Fibroblast of skin of left biceps (primary cell): Measurements from ENCODE around the gene HS1BP3.

ENCODE experiments used
- DNase-seq, 2 experiments: peaks; one replicate each; pipeline ENCODE4 v3.0.0-alpha.2; 2013; ENCODE audit warnings: low read depth in 2 of 2

HS1BP3 gene

DNA sequence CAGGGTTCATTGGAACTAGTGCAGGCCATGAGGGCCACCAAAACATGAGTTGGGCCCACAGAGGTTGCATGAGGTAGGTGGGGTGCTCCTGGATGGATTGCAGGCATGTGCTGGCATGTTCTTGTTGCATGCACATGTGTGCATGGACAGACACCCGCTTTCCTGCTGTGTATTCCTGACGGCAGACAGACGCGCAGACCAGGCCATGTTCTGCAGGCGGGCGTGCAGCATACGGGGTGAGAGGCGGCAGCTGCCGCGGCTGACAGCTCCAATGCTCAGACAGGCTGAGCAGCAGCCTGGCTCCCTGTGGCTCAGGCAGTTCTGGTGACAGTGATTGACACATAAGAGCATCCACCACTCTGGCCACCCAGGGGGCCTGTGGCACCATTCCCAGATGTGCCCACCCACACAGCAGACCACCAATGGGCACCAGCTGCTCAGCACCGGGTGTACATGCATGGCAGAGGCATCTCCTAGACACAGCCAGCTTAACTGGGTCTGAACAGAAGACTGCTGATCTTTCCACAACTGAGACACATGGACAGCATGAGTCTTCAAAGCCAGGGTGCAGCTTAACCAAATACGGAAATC lies 21.2 kb downstream of the HS1BP3 start:
- DNase-seq: no peak

DNA sequence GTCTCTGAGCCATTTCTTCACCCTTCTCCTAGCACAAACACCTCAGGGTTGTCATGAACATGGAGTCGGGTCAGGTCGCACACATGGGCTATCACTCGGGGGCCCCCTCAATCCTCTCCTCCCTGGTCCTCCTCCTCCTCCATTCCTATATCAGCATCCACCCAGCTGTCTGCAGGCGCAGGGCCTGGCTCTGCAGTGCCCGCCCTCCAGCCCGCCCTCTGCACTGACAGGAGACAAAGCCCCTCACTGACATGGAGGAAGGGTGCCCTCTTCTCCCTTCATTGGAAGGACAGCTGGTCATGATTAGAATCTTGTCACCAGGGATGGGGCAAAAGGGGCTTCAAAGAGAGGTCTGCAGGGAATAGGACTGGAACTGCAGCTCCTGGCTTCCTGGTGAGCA lies 21.7 kb downstream of the HS1BP3 start:
- DNase-seq: no peak

DNA sequence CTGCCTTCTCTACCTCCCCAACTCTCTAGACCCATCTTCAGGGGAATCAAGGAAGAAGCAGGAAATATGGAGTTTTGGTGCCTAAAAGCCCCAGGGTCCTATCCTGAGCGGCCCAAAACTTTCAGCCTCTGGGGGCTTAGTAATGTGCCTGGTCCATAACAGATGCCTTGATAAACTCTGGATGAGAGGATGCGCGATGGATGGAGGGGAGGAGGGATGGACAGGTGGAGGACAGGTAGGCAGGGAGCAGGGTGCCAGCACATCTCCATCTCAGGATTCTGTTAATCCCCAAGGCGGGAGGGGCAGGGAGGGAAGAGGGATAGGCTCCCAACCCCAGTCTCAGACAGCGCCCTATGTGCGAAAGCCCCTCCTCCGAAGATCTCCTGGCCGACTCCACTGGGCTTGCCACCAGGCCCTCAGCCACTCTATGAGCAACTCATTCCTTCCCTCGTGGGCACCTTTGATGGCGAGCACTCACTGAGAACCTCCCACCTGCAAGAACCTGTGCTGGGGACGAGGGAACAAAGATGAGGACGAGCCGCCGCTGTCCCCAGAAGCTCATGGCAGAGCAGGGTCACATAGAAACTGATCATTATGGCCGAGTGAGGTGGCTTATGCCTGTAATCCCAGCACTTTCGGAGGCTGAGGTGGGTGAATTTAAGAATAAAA lies 23.1 kb downstream of the HS1BP3 start:
- no peak for DNase-seq

DNA sequence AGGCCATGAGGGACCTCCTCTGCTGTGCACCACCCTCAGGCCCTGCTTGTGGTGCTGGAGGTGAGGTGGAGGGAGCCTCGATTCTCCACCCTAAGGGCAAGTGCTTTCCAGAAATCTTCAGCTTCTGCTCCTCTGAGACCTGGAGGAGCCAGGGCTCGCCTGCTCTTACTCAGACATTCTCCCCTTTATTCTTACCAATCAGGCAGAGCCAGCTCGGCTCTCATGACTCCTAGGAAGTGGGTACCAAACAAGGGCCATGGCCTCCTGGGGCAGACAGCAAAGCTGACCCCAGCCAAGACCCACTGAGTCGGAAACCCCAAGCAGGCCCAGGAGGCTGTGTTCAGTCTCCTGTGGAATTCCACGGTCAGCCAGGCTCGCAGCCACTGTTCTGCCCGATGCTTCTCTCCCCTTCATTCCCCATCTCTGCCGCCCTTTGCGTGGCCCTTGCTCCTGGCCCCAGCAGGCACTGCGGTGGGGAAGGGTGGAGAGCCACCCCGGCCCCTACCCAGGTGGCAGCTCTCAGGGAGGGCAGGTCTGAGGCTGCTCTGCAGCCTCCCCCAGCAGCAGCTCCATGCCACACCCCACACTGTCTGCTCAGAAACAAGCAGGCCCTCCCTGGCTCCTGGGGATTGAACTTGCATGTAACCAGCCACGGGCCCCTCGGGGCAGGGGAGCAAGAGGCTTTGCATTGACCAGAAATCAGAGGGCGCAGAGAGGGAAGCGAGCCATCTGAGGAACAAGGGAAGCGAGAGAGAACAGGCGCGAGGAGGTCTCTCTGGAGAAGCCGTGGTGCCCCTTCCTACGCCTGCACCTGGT lies 24.0 kb downstream of the HS1BP3 start:
- DNase-seq: no peak

DNA sequence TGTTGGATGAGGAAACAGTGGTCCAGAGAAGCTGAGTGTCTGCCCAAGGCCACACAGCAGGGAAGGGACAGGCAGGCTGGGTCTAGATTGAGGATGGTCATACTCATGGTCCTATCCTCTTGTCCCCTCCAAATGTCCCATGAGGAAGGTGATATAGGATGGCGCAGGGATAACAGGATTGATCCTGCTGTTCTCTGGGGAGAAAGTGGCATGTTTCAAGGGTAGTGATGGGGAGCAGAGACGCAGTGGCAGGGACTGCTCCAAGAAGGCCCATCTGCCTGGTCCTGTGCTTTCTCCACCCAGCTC lies 24.6 kb downstream of the HS1BP3 start:
- no peak for DNase-seq

DNA sequence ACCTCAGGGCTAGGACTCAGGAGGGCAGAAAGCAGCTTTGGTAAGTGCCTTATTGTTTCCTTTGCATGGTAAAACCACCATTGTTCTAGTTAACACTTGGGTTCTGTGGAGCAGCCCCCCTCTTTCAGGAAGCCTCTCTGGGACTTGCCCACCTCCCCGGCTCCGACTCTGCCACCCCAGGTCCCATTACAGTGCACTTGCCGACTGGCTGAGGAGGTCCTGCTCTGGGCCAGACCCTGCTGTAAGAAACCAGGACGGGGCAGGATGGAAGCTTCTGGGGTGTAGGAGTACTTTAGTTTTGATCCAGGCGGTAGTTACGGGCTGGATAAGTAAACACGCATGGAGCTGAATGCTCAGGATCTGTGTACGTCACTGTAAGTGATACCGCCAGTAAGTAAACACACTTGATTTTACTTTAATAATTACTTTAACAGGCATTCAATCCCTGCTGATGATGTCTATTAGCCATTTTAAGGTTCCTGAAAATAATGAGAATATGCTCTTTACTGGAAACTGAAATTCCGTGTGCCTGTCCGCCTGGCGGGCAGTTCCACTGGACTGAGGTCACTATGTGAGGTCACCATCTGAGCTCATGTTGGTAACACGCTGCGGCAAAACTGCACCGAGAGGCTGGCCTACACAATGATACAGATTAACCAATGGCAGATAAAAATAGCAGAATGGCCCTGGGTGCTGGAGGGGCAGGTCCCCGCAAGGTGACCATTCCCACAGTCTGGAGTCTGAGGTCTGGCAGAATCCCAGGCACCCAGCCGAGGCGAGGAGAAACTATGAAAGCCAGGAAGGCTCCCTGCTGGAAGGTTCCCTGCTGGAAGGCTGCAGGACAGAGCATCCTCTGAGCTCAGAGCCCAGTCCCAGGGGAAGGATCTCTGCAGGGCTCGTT lies 25.2 kb downstream of the HS1BP3 start:
- no peak for DNase-seq

DNA sequence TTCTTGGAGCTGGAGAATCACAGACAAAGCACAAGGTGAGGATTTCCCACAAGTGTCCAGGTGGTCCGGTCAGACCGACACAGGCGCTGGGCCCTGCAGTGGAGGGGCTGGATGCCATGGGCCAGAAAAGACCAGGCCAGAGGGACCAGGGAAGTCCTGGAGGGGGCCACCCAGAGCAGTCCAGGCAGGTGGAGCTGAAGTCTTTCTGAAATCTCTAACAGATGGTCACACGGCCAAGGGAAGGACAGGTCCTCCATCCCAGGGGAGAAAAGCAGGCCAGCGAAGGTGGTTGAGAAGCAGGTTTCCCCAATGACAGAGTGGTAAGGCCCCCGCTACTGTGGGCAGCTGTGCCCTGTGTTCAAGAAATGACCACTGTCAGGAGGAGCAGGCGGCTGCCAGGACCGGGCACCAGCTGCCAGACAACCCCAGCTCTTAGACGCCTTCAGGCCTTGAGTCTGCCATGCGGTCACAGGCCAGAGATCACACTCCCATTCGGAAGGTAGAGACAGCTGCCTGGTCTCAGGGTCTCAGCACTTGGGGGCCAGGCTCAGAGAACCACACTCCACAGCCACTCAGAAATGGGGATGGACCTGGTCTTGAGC lies 25.9 kb downstream of the HS1BP3 start:
- no peak for DNase-seq

DNA sequence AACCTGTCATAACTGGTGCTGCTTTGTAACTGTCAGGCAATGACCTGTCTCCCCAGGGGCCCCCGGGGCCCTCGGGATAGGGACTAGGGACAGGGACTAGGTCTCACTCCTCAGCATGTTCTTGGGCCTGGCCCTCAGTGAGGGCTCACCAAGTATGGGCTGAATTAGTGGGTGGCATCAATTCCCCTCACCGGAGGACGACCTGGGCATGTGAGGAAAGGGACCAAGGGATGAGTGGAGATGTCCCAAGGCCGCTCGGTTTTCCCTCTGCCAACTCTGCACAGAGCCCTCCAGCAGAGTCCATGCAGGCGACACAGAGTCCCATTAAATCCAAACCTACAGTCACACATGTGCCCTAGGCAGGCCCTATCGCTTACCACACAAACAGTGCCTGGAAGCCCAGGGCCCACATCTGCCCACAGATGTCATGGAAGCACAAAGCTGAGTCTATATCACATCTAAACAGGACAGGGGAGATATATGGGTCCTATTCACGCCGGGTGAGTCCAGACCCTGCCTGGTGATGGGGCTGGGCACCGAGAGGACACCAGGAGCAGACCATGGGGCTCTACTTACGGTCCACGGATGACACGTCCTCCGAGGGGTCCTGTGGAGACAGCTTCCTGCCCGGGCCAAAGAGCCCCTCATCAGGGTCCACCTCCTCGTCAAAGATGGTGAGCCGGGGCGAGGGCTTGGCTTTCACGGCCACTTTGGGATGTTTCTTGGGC lies 26.6 kb downstream of the HS1BP3 start:
- no peak for DNase-seq

DNA sequence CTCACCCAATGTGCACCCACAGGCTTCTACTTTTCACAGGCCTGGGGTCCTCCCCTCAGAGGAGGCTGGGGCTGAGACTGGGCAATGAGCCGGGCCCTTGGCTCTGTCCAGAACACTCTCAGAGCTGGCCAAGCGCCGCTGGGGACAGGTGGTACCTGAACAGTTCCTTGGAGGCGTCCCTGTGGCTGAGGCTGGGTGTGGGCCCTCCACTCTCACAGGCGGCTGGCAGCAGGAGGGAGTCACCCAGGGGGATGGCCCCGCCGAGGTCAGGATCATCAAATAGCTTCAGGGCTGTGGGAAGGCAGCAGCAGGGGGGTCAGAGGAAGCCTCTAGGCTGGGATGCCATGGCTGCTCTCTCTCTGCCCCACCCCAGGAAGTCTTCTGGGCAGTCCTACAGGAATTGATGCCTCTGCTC lies 27.1 kb downstream of the HS1BP3 start:
- no peak for DNase-seq

DNA sequence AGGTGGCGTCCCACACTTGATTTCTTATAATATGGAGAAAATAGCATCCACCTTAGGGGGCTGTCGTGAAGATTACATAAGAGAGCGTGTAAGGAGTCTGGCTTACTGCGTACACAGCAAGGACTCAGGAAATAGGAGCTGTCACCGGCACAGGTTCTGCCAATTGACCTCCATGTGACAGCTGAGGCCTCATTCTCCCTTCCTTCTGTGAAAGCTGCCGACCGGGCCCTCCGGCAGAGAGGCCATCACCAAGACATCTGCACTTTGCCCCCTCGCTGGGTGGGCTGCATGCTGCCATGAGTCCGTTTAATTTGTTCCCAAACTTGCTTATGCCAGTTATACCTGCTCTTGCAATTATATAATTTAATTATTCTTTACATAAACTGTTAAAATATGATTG lies 27.7 kb downstream of the HS1BP3 start:
- DNase-seq: no peak

DNA sequence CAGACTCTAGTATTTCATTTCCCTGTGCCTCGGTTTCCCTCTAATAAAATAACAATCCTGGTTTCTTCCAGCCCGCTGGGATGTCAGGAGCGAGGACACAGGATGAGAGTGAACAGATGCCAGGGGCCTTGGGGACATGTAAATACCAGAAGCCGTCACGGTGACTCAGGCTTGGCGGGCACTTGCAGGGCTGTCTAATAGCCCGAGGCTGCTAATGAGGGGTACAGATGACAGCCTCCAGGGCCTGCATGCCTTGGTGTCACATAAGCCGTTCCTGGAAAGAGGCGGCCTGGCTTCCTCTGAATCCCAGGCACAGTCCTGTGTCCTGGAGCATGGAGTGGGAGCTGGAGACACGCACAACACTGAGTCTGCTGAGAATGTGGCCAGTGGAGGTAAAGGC lies 28.2 kb downstream of the HS1BP3 start:
- DNase-seq: no peak

DNA sequence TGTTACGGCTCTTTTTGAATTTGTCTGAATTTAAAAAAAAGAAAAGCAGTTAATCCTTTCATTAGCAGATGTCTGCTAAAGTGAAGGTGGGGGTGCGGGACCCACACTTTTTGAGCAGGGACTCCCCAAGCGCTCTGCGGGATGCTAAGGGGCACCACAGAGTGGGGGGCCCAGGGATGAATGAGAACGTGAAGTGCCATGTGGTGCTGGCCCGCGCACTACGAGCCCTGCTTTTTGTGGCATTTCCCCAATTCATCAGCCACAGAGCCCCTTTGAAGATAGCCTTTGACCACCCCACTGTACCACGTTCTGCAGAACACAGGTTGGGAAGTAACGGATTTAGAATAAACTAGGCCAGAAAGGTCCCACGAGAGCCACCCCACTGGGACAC lies 28.6 kb downstream of the HS1BP3 start:
- DNase-seq: no peak

DNA sequence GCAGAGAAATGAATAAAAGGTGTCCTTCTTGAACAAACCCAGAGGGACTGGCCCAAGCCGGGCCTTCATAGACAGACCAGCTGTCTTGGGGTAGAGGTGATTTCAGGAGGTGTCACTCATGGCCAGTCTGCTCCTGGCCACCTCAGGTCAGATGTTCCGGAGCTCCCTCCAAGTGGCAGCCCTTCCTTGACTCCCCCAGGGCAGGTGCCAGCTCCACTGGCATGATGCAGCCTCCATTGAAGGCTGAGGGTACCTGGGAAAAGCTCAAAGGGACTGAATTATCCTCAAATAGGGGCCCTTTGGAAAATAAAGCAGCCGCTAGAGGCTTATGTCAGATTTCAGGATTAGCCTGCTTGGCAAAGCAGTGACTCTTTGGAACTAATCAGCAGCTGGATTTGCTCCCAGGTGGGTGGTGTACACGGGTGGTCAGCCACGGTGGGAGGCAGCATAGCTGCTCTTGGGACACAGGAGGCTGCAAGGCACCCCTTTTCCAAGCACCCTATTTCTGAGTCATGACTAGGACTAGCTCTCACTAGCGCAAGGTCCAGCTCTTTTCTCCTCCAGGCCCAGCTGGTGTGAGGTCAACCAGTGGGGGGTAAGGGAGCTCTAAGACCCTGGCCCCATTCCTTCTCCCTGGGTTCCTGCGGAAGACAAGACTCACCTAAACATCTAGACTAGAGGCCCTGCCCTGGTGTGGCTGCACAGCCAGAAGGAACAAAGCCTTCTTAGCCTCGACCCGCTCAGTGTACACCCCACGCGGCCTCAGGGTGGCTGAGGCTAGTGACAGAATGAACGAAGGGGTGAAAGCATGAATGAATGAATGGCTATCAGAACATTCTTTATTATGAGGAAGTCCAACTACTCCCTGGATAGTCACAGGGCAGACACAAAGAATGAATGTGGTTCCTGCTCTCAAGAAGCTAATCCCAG lies 29.3 kb downstream of the HS1BP3 start:
- DNase-seq: no peak

DNA sequence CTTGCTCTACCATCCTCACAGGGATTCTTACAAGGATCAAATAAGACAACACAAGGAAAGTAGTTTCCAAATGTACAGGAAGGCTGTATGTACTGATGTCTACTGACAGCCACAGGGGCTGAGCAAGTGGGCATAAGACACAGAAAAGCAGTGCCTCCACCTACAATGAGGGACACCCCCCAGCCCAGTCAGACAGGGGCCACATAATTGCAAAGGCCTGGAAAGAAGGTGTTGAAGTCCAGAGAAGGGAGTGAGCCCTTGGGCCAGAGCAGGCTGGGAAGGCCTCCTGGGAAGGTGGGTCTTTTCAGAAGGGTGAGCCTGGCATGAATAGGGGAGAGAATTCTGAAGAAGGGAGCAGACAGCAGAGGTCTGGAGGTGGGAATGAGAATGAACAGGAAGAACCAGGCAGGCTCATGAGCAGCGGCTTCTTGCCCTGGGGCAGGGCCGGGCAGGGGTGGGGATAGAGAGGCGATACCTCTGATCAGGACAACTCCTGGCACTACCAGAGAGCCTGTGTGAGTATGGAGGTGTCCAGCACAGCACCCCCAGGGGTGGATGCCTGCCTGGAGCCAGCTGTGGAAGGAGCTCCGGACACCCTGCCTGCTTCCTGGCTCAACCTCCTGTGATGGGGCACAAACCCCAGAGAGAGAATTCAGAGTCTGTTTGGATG lies 30.1 kb downstream of the HS1BP3 start:
- no peak for DNase-seq

DNA sequence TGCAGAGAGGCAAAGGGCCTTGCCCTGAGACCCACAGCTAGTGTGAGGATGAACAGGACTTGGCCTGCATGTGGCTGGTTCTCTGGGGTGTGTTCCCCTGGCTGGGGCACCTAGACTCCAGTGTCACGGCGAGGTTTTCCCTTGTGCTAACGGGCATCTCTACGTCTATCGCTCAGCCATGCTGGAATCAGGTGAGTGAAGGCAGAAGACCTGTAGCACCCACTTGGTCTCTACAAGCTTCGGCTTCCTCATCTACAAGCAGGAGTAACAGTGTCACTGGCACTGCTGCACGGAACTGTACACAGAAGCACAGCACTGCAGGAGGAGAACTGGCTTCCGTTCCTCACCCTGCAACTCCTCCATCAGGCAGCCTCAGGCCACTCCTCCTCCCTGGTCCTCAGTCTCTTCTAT lies 30.6 kb downstream of the HS1BP3 start:
- DNase-seq: no peak

DNA sequence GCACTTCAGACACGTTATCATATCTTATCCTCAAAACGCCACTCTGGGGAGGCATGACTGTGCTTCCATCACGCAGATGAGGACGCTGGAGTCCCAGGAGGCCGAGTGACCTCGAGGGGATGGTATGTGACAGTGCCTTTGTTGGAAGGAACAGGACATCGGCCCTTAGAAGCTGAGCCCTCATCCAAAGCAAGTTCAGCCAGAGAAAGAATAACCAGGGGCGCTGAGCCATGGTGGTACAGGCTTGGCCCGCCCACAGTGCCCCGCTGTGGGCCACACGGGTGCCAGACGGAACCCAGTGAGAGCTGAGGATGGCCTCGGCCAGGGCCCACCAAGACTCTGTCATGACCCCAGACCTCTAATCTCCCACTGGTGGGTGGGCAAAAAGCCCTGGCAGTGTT lies 31.3 kb downstream of the HS1BP3 start:
- no peak for DNase-seq

DNA sequence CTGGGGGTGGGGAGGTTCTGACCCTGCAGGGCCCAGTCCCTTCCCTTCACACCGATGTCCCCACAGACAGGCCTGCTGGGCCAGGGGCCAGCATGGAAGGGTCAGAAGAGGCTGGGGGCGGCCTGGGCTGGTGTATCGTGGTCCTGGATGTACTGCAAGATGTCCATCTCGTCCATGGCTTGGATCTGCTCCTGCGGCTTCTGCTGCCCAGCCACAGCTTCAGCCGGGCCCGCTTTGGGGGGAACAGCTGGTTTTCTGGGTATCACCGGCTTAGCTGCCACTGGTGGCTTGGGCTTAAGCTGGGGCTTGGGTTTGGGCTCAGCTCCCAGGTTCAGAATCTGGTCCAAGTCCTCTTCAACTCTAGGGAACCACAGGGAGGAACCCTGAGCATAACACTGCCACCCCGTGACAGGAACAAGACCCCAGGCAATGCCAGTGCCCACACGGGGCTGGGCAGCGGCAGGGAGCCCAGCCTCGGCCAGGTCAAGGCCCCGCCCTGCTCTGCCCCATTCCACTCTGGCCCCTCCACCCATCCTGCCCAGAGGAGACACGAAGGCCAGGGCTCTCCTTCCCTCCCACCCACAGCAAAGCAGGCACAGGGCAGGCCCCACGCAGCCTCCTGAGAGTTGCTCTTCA lies 31.9 kb downstream of the HS1BP3 start:
- DNase-seq: no peak

DNA sequence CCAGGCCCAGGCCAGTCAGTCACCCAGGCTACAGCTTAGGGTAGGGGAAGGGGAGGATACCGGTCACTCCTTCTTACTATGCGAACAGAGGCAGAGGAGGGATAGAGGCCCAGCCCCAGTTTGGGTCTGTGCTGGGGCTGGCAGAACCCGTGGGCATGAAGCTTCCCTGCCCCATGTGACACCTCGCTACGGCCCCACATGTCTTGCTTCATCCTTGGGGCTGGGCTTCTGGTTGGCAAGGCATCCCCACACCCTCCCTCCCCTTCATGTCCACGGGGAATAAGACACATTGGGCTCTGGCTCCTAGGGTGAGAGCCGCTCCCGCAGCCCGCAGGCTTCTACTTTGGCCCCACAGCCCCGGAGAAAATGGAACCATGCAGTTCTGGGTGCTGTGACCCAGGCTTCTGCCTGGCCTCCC lies 32.4 kb downstream of the HS1BP3 start:
- DNase-seq: no peak

DNA sequence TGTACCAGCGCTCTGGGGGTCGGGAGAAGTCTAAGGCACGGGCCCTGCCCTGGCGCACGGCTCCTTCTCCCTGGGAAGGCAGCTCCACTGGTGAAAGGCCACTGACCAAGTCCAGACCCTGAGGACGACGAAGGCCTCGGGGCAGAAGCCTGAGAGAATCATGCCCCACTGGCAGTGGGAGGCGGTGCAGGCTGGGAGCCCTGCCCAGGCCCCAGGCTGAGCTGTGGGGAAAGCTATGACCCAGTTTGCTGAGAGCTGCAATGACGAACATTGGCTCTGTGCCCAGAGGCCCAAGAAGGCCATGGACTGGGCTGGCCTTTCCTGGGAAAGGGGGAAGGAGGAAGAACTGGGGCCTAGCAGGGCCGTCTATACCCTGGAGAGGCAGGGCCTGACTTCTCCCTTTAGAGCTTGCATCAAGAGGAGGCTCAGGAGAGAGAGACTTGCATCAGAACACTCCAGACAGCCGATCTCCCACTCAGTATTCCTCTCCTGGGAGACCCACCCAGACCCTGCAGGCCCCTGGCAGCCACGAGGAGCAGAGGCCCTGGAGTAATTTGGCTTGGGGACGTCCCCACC lies 32.9 kb downstream of the HS1BP3 start:
- peak; percentile 84 for DNase-seq
